Activated gamma-delta T cell treated with Interleukin-2 at 50 U/mL for 16 hours (primary cell): ENCODE results near the gene CDH24.

ENCODE experiments used
- DNase-seq: peaks from one replicate; pipeline ENCODE4 v3.0.0-alpha.2; 2020

The CDH24 gene

GRCh38 chr14:23043145-23043544, 14.2 kb downstream of the CDH24 start:
- no peak for DNase-seq

GRCh38 chr14:23042162-23042965, 15.0 kb downstream of the CDH24 start, which contains the start of gene PSMB11:
PSMB11 (plus strand) TSS chr14:23042212; CDS start chr14:23042226, 14 bp downstream.
- DNase-seq: no peak

GRCh38 chr14:23041729-23042128, 15.6 kb downstream of the CDH24 start:
- no peak for DNase-seq

- DNase-seq: no peak
Observed at GRCh38 chr14:23040100-23040499, 17.2 kb downstream of the CDH24 start.

GRCh38 chr14:23035303-23036144, 21.8 kb downstream of the CDH24 start:
- DNase-seq: no peak

GRCh38 chr14:23034498-23035302, 22.6 kb downstream of the CDH24 start, which contains the start of gene PSMB5:
PSMB5 (minus strand) TSS chr14:23034900; CDS start chr14:23034881, 19 bp downstream.
- peak; percentile 86 for DNase-seq

GRCh38 chr14:23033801-23034497, 23.4 kb downstream of the CDH24 start:
- no peak for DNase-seq

GRCh38 chr14:23033251-23033727, 24.0 kb downstream of the CDH24 start:
- DNase-seq: no peak

GRCh38 chr14:23030936-23031335, 26.4 kb downstream of the CDH24 start:
- DNase-seq: no peak

- DNase-seq: no peak
Observed at GRCh38 chr14:23028799-23029198, 28.5 kb downstream of the CDH24 start.

GRCh38 chr14:23025151-23025814, 32.0 kb downstream of the CDH24 start:
- DNase-seq: no peak

GRCh38 chr14:23024612-23025075, 32.7 kb downstream of the CDH24 start:
- no peak for DNase-seq

- DNase-seq: no peak
Observed at GRCh38 chr14:23023795-23024152, 33.5 kb downstream of the CDH24 start.

GRCh38 chr14:23023022-23023794, 34.1 kb downstream of the CDH24 start:
- no peak for DNase-seq

- no peak for DNase-seq
Observed at GRCh38 chr14:23021889-23022442, 35.4 kb downstream of the CDH24 start.

- no peak for DNase-seq
Observed at GRCh38 chr14:23021434-23021833, 35.9 kb downstream of the CDH24 start.

GRCh38 chr14:23020143-23021128, 36.9 kb downstream of the CDH24 start:
- no peak for DNase-seq

GRCh38 chr14:23018107-23018506, 39.2 kb downstream of the CDH24 start:
- no peak for DNase-seq

- no peak for DNase-seq
Observed at GRCh38 chr14:23017091-23017490, 40.2 kb downstream of the CDH24 start.
